Stomach smooth muscle (tissue), 2 donors: ENCODE measurements around the gene TMEM200B.
"Not testable (repeated sequence)": the region's sequence is repeated elsewhere in the genome, so short reads cannot be mapped to it uniquely, and the experiment has no call there.

Experiments
- H3K27ac ChIP-seq: one replicate; pipeline ENCODE4 v1.7.0; 2013; ENCODE audit warnings: mild to moderate bottlenecking, low read length, inconsistent platforms
- H3K27me3 ChIP-seq, 2 donors: one replicate each; pipeline ENCODE4 v1.7.0; 2013; ENCODE audit warnings: low read length in 2 of 2; ENCODE audit not compliant: insufficient read depth in 2 of 2, control insufficient read depth in 1 of 2
- H3K36me3 ChIP-seq, 2 donors: one replicate each; pipeline ENCODE4 v1.7.0; 2013; ENCODE audit warnings: low read length in 2 of 2; ENCODE audit not compliant: control insufficient read depth in 2 of 2, insufficient read depth in 2 of 2
- H3K4me1 ChIP-seq: one replicate; pipeline ENCODE4 v1.7.0; 2013; ENCODE audit warnings: low read length; ENCODE audit not compliant: control insufficient read depth, insufficient read depth
- H3K4me3 ChIP-seq, 2 donors: one replicate each; pipeline ENCODE4 v1.7.0; 2013; ENCODE audit warnings: low read length in 2 of 2
- H3K9ac ChIP-seq, 2 donors: one replicate each; pipeline ENCODE4 v1.7.0; 2013; ENCODE audit warnings: low read length in 2 of 2, mild to moderate bottlenecking in 1 of 2
- H3K9me3 ChIP-seq, 2 donors: one replicate each; pipeline ENCODE4 v1.7.0; 2013; ENCODE audit warnings: low read length in 2 of 2; ENCODE audit not compliant: control insufficient read depth in 2 of 2
- donor health status: healthy.
- donor health status: Pancreatic carcinoma.

Gene TMEM200B

DNA sequence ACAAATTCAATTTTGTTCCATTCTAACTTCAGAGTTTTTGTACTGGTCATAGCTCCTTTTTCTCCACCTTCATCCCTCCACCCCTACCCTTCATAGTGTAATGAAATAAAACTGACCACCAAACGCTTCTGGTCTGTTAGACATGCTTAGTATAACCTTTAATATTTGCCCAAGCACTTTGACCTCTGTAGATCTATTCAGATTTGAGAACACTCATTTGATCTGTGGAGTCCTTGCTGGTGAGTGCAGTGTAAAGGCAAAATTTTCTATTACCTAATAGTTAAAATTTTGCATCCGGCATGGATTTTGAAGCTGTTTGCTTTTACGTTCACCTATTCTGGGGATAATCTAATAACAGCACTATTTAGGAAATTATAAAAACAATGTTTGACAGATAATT, 41.2 kb downstream of the TMEM200B start:
- Histone ChIP-seq H3K4me3 (no peak overlapping the region), H3K9ac (no peak overlapping the region), H3K9me3 (no peaks in the 10 kb centered on the region), H3K27ac (no peak overlapping the region), H3K4me1 (no peaks in the 10 kb centered on the region), H3K27me3 (no peaks in the 10 kb centered on the region), H3K36me3 (no peaks in the 10 kb centered on the region)

- H3K36me3 ChIP-seq, result no peaks in the 10 kb centered on the region
- no peak overlapping the region for H3K9ac ChIP-seq
- no peaks in the 10 kb centered on the region for H3K27me3 ChIP-seq
- H3K4me1 ChIP-seq, result no peaks in the 10 kb centered on the region
- no peak overlapping the region for H3K4me3 ChIP-seq
- no peaks in the 10 kb centered on the region for H3K9me3 ChIP-seq
- H3K27ac ChIP-seq, result no peak overlapping the region
Measured at GRCh38 chr1:29081201-29081600, 42.5 kb downstream of the TMEM200B start.

DNA sequence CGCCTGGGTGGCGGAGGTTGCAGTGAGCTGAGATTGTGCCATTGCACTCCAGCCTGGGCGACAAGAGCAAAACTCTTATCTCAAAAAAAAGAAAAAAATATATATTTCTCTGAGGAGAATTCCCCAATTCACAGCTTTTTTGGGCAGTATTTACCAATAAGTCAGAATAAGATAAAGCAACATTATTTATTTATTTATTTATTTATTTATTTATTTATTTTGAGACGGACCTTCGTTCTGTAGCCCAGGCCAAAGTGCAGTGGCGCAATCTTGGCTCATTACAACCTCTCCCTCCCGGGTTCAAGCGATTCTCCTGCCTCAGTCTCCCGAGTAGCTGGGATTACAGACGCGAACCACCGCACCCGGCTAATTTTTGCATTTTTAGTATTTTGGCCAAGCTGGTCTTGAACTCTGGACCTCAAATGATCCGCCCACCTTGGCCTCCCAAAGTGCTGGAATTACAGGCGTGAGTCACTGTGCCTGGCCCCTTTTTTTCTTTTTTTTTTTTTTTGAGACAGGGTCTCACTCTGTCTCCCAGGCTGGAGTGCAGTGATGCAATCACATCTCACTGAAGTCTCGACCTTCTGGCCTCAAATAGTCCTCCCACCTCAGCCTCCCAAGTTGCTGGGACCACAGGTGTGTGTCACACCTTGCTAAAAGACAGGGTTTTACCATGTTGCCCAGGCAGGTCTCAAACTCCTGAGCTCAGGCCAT, 43.6 kb downstream of the TMEM200B start:
- not testable (repeated sequence) for H3K36me3 ChIP-seq, H3K27me3 ChIP-seq, H3K27ac ChIP-seq, H3K9ac ChIP-seq, H3K4me3 ChIP-seq, H3K9me3 ChIP-seq, H3K4me1 ChIP-seq

DNA sequence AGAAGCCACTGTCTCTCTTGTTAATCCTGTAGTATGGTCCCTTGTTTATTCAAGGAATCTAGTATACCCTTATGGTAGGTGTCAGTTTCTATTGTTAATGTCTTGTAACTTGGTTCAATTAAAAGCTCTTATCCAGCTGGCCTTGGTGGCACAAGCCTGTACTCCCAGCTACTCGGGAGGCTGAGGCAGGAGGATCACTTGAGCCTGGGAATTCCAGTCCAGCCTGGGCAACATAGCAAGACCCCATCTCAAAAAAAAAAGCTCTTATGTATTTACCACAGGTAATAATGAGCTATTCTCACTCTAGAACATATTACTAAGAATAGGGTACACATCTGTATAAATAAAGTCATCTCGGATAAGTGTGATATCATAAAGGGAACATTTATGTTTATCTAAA, 46.5 kb downstream of the TMEM200B start:
- Histone ChIP-seq H3K4me1 (no peaks in the 10 kb centered on the region), H3K27me3 (no peaks in the 10 kb centered on the region), H3K27ac (no peak overlapping the region), H3K4me3 (no peak overlapping the region), H3K36me3 (no peaks in the 10 kb centered on the region), H3K9me3 (no peaks in the 10 kb centered on the region), H3K9ac (no peak overlapping the region)
